K562 (cell line): ENCODE measurements around the gene BIRC5. TPM values are rescaled to one million over a fixed set of nuclear protein-coding genes. Genes with fewer than 3 reads are reported as not detected.

Source experiments
- ARID2 ChIP-seq: fragments of 450-650 bp; IDR thresholded peaks from 2 replicates; pipeline ENCODE4 v1.6.1; 2017; ENCODE audit warnings: antibody characterized with exemption, mild to moderate bottlenecking
- CAMTA2 ChIP-seq: fragments of 250-450 bp; sonication (Bioruptor Pico); conservative IDR thresholded peaks from 2 replicates; pipeline ENCODE4 v1.5.1; 2022
- CHD2 ChIP-seq: IDR thresholded peaks from 2 replicates; pipeline ENCODE4 v1.6.1; 2011; ENCODE audit warnings: low read depth, low read length
- E2F5 ChIP-seq: sonication (generic); formaldehyde crosslinking; IDR thresholded peaks from 2 replicates; pipeline ENCODE4 v1.8.0; 2022; ENCODE audit warnings: mild to moderate bottlenecking, missing genetic modification reagents
- MBD2 ChIP-seq: sonication (generic); IDR thresholded peaks from 2 replicates; pipeline ENCODE4 v1.6.1; 2016; ENCODE audit warnings: low read depth, borderline replicate concordance
- POLR3G ChIP-seq: IDR thresholded peaks from 2 replicates; pipeline ENCODE4 v1.6.1; 2011; ENCODE audit not compliant: insufficient read length, insufficient replicate concordance; ENCODE audit errors: extremely low read depth
- SUPT5H ChIP-seq: fragments of 450-650 bp; IDR thresholded peaks from 2 replicates; pipeline ENCODE4 v1.6.1; 2016
- ZFP30 ChIP-seq: fragments of 250-450 bp; sonication (Bioruptor Pico); IDR thresholded peaks from 2 replicates; pipeline ENCODE4 v1.8.0; 2022; ENCODE audit warnings: moderate library complexity, mild to moderate bottlenecking, inconsistent platforms, borderline replicate concordance
- ZNF589 ChIP-seq: fragments of 200-800 bp; sonication (Bioruptor generic); IDR thresholded peaks from 2 replicates; pipeline ENCODE4 v1.6.1; 2016; ENCODE audit warnings: low read depth, missing genetic modification characterization, missing compliant biosample characterization
- polyA plus RNA-seq, 8 experiments: library from polyadenylated mRNA; depleted of rRNA in 4 of 8; stranded (reverse) in 5 of 8; unstranded in 3 of 8; fragments of >200 nt; fragmentation: Nextera tagmentation in 2 of 8; fragmentation: Illumina TruSeq in 1 of 8; extraction: Ambion mirVana in 2 of 8; extraction: Trizol in 1 of 8; gene quantifications; 2 replicates each; pipeline versions ENCODE4 v1.2.1 to v1.2.3, GENCODE V29; 2011 to 2014; ENCODE audit warnings: inconsistent platforms in 1 of 8, missing spikeins in 1 of 8
- total RNA-seq, 7 experiments: library from RNA; depleted of rRNA in 6 of 7; stranded (reverse); fragments of >200 nt in 6 of 7; fragmentation: Illumina TruSeq in 2 of 7; extraction: Trizol in 2 of 7; gene quantifications; 2 replicates each; pipeline versions ENCODE4 v1.2.1 to v1.2.3, GENCODE V29; 2011 to 2021; ENCODE audit warnings: low replicate concordance in 1 of 7

Gene BIRC5
- total and polyA plus RNA-seq, 9 of the 15 experiments (the other 6 are each of a cell fraction or from before 2014, with no cell fraction given), result 64.4 to 140 (median 101) TPM

- TF ChIP-seq POLR3G (no peak), ZNF589 (no peak), CAMTA2 (CRISPR knock-in tag) (0 out of 2 replicates have a peak, but pooled peaks have one; percentile 25), CHD2 (0 out of 2 replicates have a peak, but pooled peaks have one; percentile 15), SUPT5H (peak; percentile 74), ZFP30 (CRISPR knock-in tag) (no peak), MBD2 (peak; percentile 7; the same call in 1 of the 2 replicates), ARID2 (no peak), E2F5 (CRISPR knock-in tag) (no peak)
These were observed 11.2 kb downstream of the BIRC5 start (continued) for GRCh38 chr17:78225088-78225865.
